H1 (cell line): ENCODE measurements around the gene MRPS16. TPM values are rescaled to one million over a fixed set of nuclear protein-coding genes. Genes with fewer than 3 reads are reported as not detected.

ENCODE experiments used
- CTCF ChIA-PET: fragments of 300-600 bp; sonication (Branson Sonifier 250); formaldehyde crosslinking; loops from one replicate; lab custom pipeline; 2021; ENCODE audit not compliant: partially characterized antibody; lab: Charles Lee
- POLR2A ChIA-PET: fragments of 300-600 bp; sonication (Branson Sonifier 250); formaldehyde crosslinking; loops from one replicate; lab custom pipeline; 2021; ENCODE audit warnings: inconsistent platforms; ENCODE audit not compliant: partially characterized antibody; lab: Charles Lee
- DNase-seq, 2 experiments: peaks; one replicate each; pipeline versions ENCODE4 v3.0.0 to v3.0.0-alpha.2; 2010 to 2022; ENCODE audit warnings: low spot score in 2 of 2, low read depth in 1 of 2, mixed read lengths in 1 of 2
- FAIRE-seq: peaks from 2 replicates; lab custom pipeline; 2011; peaks lifted over from hg19 to GRCh38; lab: Jason Lieb, UNC
- H2AFZ ChIP-seq: 2 replicates; pipeline ENCODE4 v1.8.1; 2012; ENCODE audit warnings: low read length, inconsistent platforms
- H2AK5ac ChIP-seq: 2 replicates; pipeline ENCODE4 v1.6.1; 2013; ENCODE audit warnings: low read depth, low read length
- H2BK120ac ChIP-seq: replicated peaks from 2 replicates; pipeline ENCODE3; 2013; ENCODE audit warnings: low read depth, low read length, inconsistent platforms
- H2BK12ac ChIP-seq: 2 replicates; pipeline ENCODE4 v1.6.1; 2013; ENCODE audit warnings: low read depth, low read length
- H2BK15ac ChIP-seq: 2 replicates; pipeline ENCODE4 v1.6.1; 2013; ENCODE audit warnings: low read length
- H2BK20ac ChIP-seq: 2 replicates; pipeline ENCODE4 v1.6.1; 2013; ENCODE audit warnings: low read length
- H2BK5ac ChIP-seq: 2 replicates; pipeline ENCODE4 v1.6.1; 2013; ENCODE audit warnings: low read depth, low read length
- H3K14ac ChIP-seq: 2 replicates; pipeline ENCODE4 v1.6.1; 2013; ENCODE audit warnings: inconsistent platforms; ENCODE audit not compliant: insufficient read length
- H3K18ac ChIP-seq: 2 replicates; pipeline ENCODE4 v1.6.1; 2013; ENCODE audit warnings: low read length; ENCODE audit errors: extremely low read depth
- H3K23ac ChIP-seq: 2 replicates; pipeline ENCODE4 v1.6.1; 2013; ENCODE audit warnings: inconsistent platforms; ENCODE audit not compliant: insufficient read length
- H3K23me2 ChIP-seq: 2 replicates; pipeline ENCODE4 v1.6.1; 2013; ENCODE audit warnings: low read depth, low read length
- H3K27ac ChIP-seq: 2 replicates; pipeline ENCODE4 v1.6.1; 2011; ENCODE audit warnings: low read depth, low read length, inconsistent platforms
- H3K27me3 ChIP-seq, 4 experiments: replicated peaks in 1 of 4; 1 replicate in 1 of 4; 2 replicates in 3 of 4; pipeline versions ENCODE4 v1.6.1 to v1.8.1; 2011 to 2013; ENCODE audit warnings: low read length in 3 of 4, mild to moderate bottlenecking in 3 of 4, inconsistent platforms in 2 of 4, mixed read lengths in 2 of 4, moderate library complexity in 1 of 4; ENCODE audit not compliant: control insufficient read depth in 3 of 4, insufficient read depth in 3 of 4; ENCODE audit errors: extremely low read depth in 1 of 4
- H3K36me3 ChIP-seq, 4 experiments: 2 replicates each; pipeline versions ENCODE4 v1.6.1 to v1.8.1; 2011 to 2013; ENCODE audit warnings: mild to moderate bottlenecking in 4 of 4, low read length in 3 of 4, moderate library complexity in 2 of 4, control low read depth in 1 of 4, inconsistent platforms in 1 of 4; ENCODE audit not compliant: insufficient read depth in 4 of 4, control insufficient read depth in 2 of 4
- H3K4ac ChIP-seq: replicated peaks from 2 replicates; pipeline ENCODE3; 2013; ENCODE audit warnings: low read length, low read depth, mixed read lengths, inconsistent platforms; ENCODE audit not compliant: insufficient read length
- H3K4me1 ChIP-seq, 4 experiments: replicated peaks in 1 of 4; 1 replicate in 1 of 4; 2 replicates in 3 of 4; pipeline versions ENCODE4 v1.6.1 to v1.8.1; 2011 to 2013; ENCODE audit warnings: low read length in 3 of 4, inconsistent platforms in 2 of 4, mixed read lengths in 1 of 4; ENCODE audit not compliant: insufficient read depth in 4 of 4, control insufficient read depth in 3 of 4
- H3K4me2 ChIP-seq, 2 experiments: 2 replicates each; pipeline versions ENCODE4 v1.6.1 to v1.8.1; 2011 to 2013; ENCODE audit warnings: low read depth in 2 of 2, low read length in 2 of 2, control low read depth in 1 of 2, inconsistent platforms in 1 of 2, mild to moderate bottlenecking in 1 of 2; ENCODE audit not compliant: insufficient read depth in 1 of 2
- H3K4me3 ChIP-seq, 4 experiments: fragments of 200-600, 300-600 bp in 1 of 4; sonication (generic), shearing (Covaris generic), sonication (Bioruptor Twin) in 1 of 4; 2 replicates each; pipeline versions ENCODE4 v1.5.1 to v1.8.1; 2011 to 2016; ENCODE audit warnings: low read length in 4 of 4, low read depth in 3 of 4, control low read depth in 2 of 4, inconsistent platforms in 2 of 4, mild to moderate bottlenecking in 2 of 4, mixed read lengths in 1 of 4, moderate library complexity in 1 of 4; ENCODE audit not compliant: insufficient read depth in 2 of 4; ENCODE audit errors: extremely low read depth in 1 of 4
- H3K56ac ChIP-seq: replicated peaks from 2 replicates; pipeline ENCODE3; 2013; ENCODE audit warnings: low read depth, mild to moderate bottlenecking, mixed read lengths, low read length, inconsistent platforms; ENCODE audit not compliant: insufficient read length
- H3K79me1 ChIP-seq: 2 replicates; pipeline ENCODE4 v1.6.1; 2013; ENCODE audit warnings: low read depth, low read length, control low read depth
- H3K79me2 ChIP-seq, 2 experiments: 2 replicates each; pipeline versions ENCODE4 v1.6.1 to v1.8.1; 2012 to 2013; ENCODE audit warnings: low read length in 2 of 2, mild to moderate bottlenecking in 2 of 2, inconsistent platforms in 1 of 2; ENCODE audit not compliant: insufficient read depth in 2 of 2, control insufficient read depth in 1 of 2
- H3K9ac ChIP-seq, 4 experiments: replicated peaks in 1 of 4; 1 replicate in 1 of 4; 2 replicates in 3 of 4; pipeline versions ENCODE4 v1.6.1 to v1.8.1; 2011 to 2013; ENCODE audit warnings: low read depth in 3 of 4, low read length in 3 of 4, control low read depth in 2 of 4, mild to moderate bottlenecking in 2 of 4, moderate library complexity in 2 of 4, inconsistent platforms in 1 of 4; ENCODE audit errors: extremely low read depth in 1 of 4
- H3K9me3 ChIP-seq, 2 experiments: 2 replicates each; pipeline versions ENCODE4 v1.6.1 to v1.8.1; 2012 to 2013; ENCODE audit warnings: mild to moderate bottlenecking in 2 of 2, moderate library complexity in 2 of 2, control low read depth in 1 of 2, inconsistent platforms in 1 of 2, low read depth in 1 of 2, low read length in 1 of 2, mixed read lengths in 1 of 2; ENCODE audit not compliant: insufficient read depth in 2 of 2
- H4K20me1 ChIP-seq, 2 experiments: replicated peaks in 1 of 2; 2 replicates each; pipeline versions ENCODE3 to v1.8.1; 2011 to 2013; ENCODE audit warnings: inconsistent platforms in 2 of 2, low read length in 2 of 2, mild to moderate bottlenecking in 1 of 2; ENCODE audit not compliant: insufficient read depth in 2 of 2, control insufficient read depth in 1 of 2
- H4K5ac ChIP-seq: 2 replicates; pipeline ENCODE4 v1.6.1; 2013; ENCODE audit warnings: low read length, low read depth, mixed read lengths, inconsistent platforms; ENCODE audit not compliant: insufficient read length
- H4K8ac ChIP-seq: 2 replicates; pipeline ENCODE4 v1.8.0; 2013; ENCODE audit warnings: mild to moderate bottlenecking, moderate library complexity, low read length, inconsistent platforms; ENCODE audit not compliant: insufficient read depth; ENCODE audit errors: extremely low read depth
- H4K91ac ChIP-seq: replicated peaks from 2 replicates; pipeline ENCODE3; 2013; ENCODE audit warnings: low read length, mixed read lengths, inconsistent platforms; ENCODE audit not compliant: insufficient read length
- BCL11A ChIP-seq, 2 experiments: IDR thresholded peaks; one replicate each; pipeline ENCODE4 v1.6.1; 2011; ENCODE audit warnings: low read depth in 2 of 2, low read length in 2 of 2, mild to moderate bottlenecking in 2 of 2
- EGR1 ChIP-seq: IDR thresholded peaks from 2 replicates; pipeline ENCODE4 v1.6.1; 2011; ENCODE audit warnings: low read depth, low read length, borderline replicate concordance
- JUN ChIP-seq: IDR thresholded peaks from 2 replicates; pipeline ENCODE4 v1.6.1; 2011; ENCODE audit warnings: low read depth, mild to moderate bottlenecking, improper control_type of control experiment, low read length
- KDM4A ChIP-seq: IDR thresholded peaks from one replicate; pipeline ENCODE4 v1.7.1; 2012; ENCODE audit warnings: low read depth, mild to moderate bottlenecking, moderate library complexity, low read length, inconsistent platforms; ENCODE audit not compliant: severe bottlenecking
- ZNF274 ChIP-seq: IDR thresholded peaks from 2 replicates; pipeline ENCODE4 v1.7.0; 2012; ENCODE audit warnings: low read length, borderline replicate concordance; ENCODE audit errors: extremely low read depth
- WGBS, 2 experiments: shearing (Covaris generic) in 1 of 2; methylation state at CpG; one replicate each; pipeline versions ENCODE4 v1.1.6 to v1.1.7; 2013 to 2015; ENCODE audit warnings: low lambda C conversion rate in 2 of 2, mixed read lengths in 2 of 2, inconsistent platforms in 1 of 2, low coverage in 1 of 2, missing lambda C conversion rate in 1 of 2; ENCODE audit not compliant: insufficient replicate concordance in 2 of 2, insufficient coverage in 1 of 2, insufficient read length in 1 of 2; ENCODE audit errors: extremely low coverage in 1 of 2, missing lambda C conversion rate in 1 of 2; 5-methylcytosine and 5-hydroxymethylcytosine counted together
- long read RNA-seq, 2 experiments: library from RNA in 1 of 2; library from capped mRNA in 1 of 2; stranded (forward); transcript quantifications; one replicate each; pipeline ENCODE4 v2.0.0, GENCODE V29; 2021; ENCODE audit warnings: inconsistent platforms in 1 of 2
- polyA minus RNA-seq, 3 experiments: library from RNA; depleted of rRNA, polyadenylated mRNA; stranded (reverse); fragments of >200 nt; gene quantifications; 1 replicate in 2 of 3; 2 replicates in 1 of 3; pipeline ENCODE4 v1.2.3, GENCODE V29; 2011
- polyA plus RNA-seq, 7 experiments: library from polyadenylated mRNA; depleted of rRNA in 3 of 7; stranded (reverse) in 5 of 7; unstranded in 2 of 7; fragments of >200 nt in 5 of 7; fragments of 200-250 nt in 2 of 7; gene quantifications; 1 replicate in 5 of 7; 2 replicates in 1 of 7; 4 replicates in 1 of 7; pipeline versions ENCODE4 v1.2.1 to v1.2.3, GENCODE V29; 2011 to 2013; ENCODE audit warnings: missing spikeins in 2 of 7, mixed read lengths in 2 of 7
- total RNA-seq: library from RNA; stranded (reverse); fragmentation: NEBNext Ultra II Directional; extraction: Animal tissue kit (Norgen Biotek cat#: 25700); gene quantifications from 2 replicates; pipeline ENCODE4 v1.2.1, GENCODE V29; 2021
- TF ChIP-seq, protein P1 (sequence below): IDR thresholded peaks from 2 replicates; pipeline ENCODE4 v1.6.1; 2011; ENCODE audit warnings: low read depth, mild to moderate bottlenecking, low read length; ENCODE audit not compliant: insufficient read depth

MRPS16 gene
- total RNA-seq, result 125 TPM in 2 replicates
- 203 and 213 TPM in 2 replicates for polyA plus RNA-seq (2011; rRNA removed)
- polyA plus RNA-seq (2011; cell fraction: cytosol; rRNA removed), result 135 TPM
- 92.9 TPM for polyA plus RNA-seq (2011; cell fraction: nucleus; rRNA removed)
- polyA plus RNA-seq (2012, experiment 1 of 2), result 116 to 158 TPM (median 148 TPM) in 4 replicates
- polyA plus RNA-seq (2012, experiment 2 of 2), result 94.8 TPM
- 77.2 TPM for polyA plus RNA-seq (2013, experiment 1 of 2)
- polyA plus RNA-seq (2013, experiment 2 of 2), result 77.0 TPM
- polyA minus RNA-seq (2011; rRNA and poly(A)+ RNA removed), result 90.6 and 108 TPM in 2 replicates
- polyA minus RNA-seq (2011; cell fraction: cytosol; rRNA and poly(A)+ RNA removed), result 71.6 TPM
- 37.8 TPM for polyA minus RNA-seq (2011; cell fraction: nucleus; rRNA and poly(A)+ RNA removed)
- long read RNA-seq, experiment 1, transcript MRPS16-201 (3 exons, 866 nt), result minor isoform, 9 of 93 reads
- long read RNA-seq, experiment 1, transcript MRPS16-202 (3 exons, 2,634 nt), result major isoform, 54 of 93 reads
- long read RNA-seq, experiment 1, partial matches to known transcripts, result 9 of 93 reads
- long read RNA-seq, experiment 1, other reads (novel, unspliced or antisense), result 20 of 93 reads
- long read RNA-seq, experiment 2, transcript MRPS16-202 (3 exons, 2,634 nt), result minor isoform, 5 of 26 reads
- long read RNA-seq, experiment 2, transcript MRPS16-201 (3 exons, 866 nt), result major isoform, 19 of 26 reads
- long read RNA-seq, experiment 2, partial matches to known transcripts, result 0 of 26 reads
- long read RNA-seq, experiment 2, other reads (novel, unspliced or antisense), result 2 of 26 reads

GRCh38 chr10:73252445-73253224 is at the start of gene MRPS16:
Gene MRPS16 (minus strand): TSS chr10:73252644. CDS start chr10:73252482, 162 bp downstream.
- no peak within 1 kb of the TSS for H3K23ac ChIP-seq
- peak within 1 kb of the TSS; percentile 93 for H2AK5ac ChIP-seq
- peak within 1 kb of the TSS; percentile 92 to 98 for H3K4me2 ChIP-seq
- H2BK20ac ChIP-seq, result no peak within 1 kb of the TSS
- peak within 1 kb of the TSS; percentile 60 for H3K56ac ChIP-seq
- no peaks in the 10 kb centered on the region for H3K9me3 ChIP-seq
- 0 out of 2 replicates have a peak, but pooled peaks cover 3% of the 10 kb centered on the region for H3K79me1 ChIP-seq
- peaks cover 3 to 53% of the 10 kb centered on the region in 2 experiments; a peak in 2 of 4 replicates for H3K79me2 ChIP-seq
- peak within 1 kb of the TSS; percentile 89 for H4K8ac ChIP-seq
- ChIA-PET POLR2A (interaction anchor here (0.7 to 5.1 kb wide), 15 partner anchors 9 to 492 kb away, joined by 3 to 45 read pairs (median 4); partner anchors contain the start of genes ANXA7, CFAP70 and SEC24C), CTCF (interaction anchor here (0.5 to 4.2 kb wide), 5 partner anchors 11 to 498 kb away, joined by 3 to 18 read pairs (median 3); no protein-coding TSS in a partner anchor)
- no peak within 1 kb of the TSS for H2BK120ac ChIP-seq
- H2BK12ac ChIP-seq, result peak within 1 kb of the TSS; percentile 72; the same call in 1 of the 2 replicates
- H2BK15ac ChIP-seq, result peak within 1 kb of the TSS; percentile 55
- H3K4ac ChIP-seq, result peak within 1 kb of the TSS; percentile 25
- H2BK5ac ChIP-seq, result peak within 1 kb of the TSS; percentile 94
- no peaks in the 10 kb centered on the region for H4K20me1 ChIP-seq
- peak within 1 kb of the TSS; percentile 90 to 99 (median 97) for H3K4me3 ChIP-seq
- FAIRE-seq (peak; percentile 87), DNase-seq (peak; percentile 88 to 91)
- peaks cover 0 to 4% (median 3%) of the 10 kb centered on the region in 4 experiments; a peak in 4 of 7 replicates for H3K4me1 ChIP-seq
- H4K5ac ChIP-seq, result peak within 1 kb of the TSS; percentile 44
- H3K18ac ChIP-seq, result peak within 1 kb of the TSS; percentile 94
- peaks cover 7% of the 10 kb centered on the region for H3K23me2 ChIP-seq
- no peaks in the 10 kb centered on the region for H3K27me3 ChIP-seq
- WGBS, 2 experiments, result 1% methylated on average over 51 of the region's 51 CpGs; no CpG with 5 or more reads in 1 of the 2 experiments
- peak within 1 kb of the TSS; percentile 91 for H3K27ac ChIP-seq
- H3K9ac ChIP-seq, result peak within 1 kb of the TSS; percentile 94 to 98 (median 96)
- H4K91ac ChIP-seq, result peak within 1 kb of the TSS; percentile 30
- peaks cover 0 to 18% (median 12%) of the 10 kb centered on the region in 4 experiments; a peak in 3 of 8 replicates for H3K36me3 ChIP-seq
- no peak within 1 kb of the TSS for H3K14ac ChIP-seq
- peak within 1 kb of the TSS; percentile 96 for H2AFZ ChIP-seq
- TF ChIP-seq KDM4A (peak; percentile 38), ZNF274 (no peak), JUN (no peak), EGR1 (no peak), BCL11A (IDR thresholded peaks at IDR 0.05; ENCODE audit: low read depth in 2 of 2, low read length in 2 of 2) (no peak)
- TF ChIP-seq, protein P1, sequence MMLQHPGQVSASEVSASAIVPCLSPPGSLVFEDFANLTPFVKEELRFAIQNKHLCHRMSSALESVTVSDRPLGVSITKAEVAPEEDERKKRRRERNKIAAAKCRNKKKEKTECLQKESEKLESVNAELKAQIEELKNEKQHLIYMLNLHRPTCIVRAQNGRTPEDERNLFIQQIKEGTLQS, result peak; percentile 42; the same call in 1 of the 2 replicates
